DMS79 treated with DMSO at 0.1 percent for 48 hours (cell line): Measurements from ENCODE around the gene PRIMPOL.

Experiments
- DNase-seq: peaks from one replicate; lab custom pipeline; 2025; lab: John Stamatoyannopoulos, UW

Gene PRIMPOL

GRCh38 chr4:184668096-184668495 is 18.6 kb downstream of the PRIMPOL start:
- DNase-seq, result no peak

- no peak for DNase-seq
Observed at GRCh38 chr4:184668511-184669114, 19.1 kb downstream of the PRIMPOL start.

GRCh38 chr4:184669251-184669650 is 19.7 kb downstream of the PRIMPOL start:
- peak; percentile 10 for DNase-seq

- no peak for DNase-seq
Observed at GRCh38 chr4:184671101-184671500, 21.6 kb downstream of the PRIMPOL start.

GRCh38 chr4:184672741-184673140 is 23.2 kb downstream of the PRIMPOL start:
- no peak for DNase-seq

- no peak for DNase-seq
Observed at GRCh38 chr4:184674011-184674410, 24.5 kb downstream of the PRIMPOL start.

GRCh38 chr4:184675018-184675417 is 25.5 kb downstream of the PRIMPOL start:
- no peak for DNase-seq

GRCh38 chr4:184675821-184676492 is 26.4 kb downstream of the PRIMPOL start:
- no peak for DNase-seq

- DNase-seq, result no peak
Observed at GRCh38 chr4:184680698-184681097, 31.2 kb downstream of the PRIMPOL start.

- DNase-seq, result no peak
Observed at GRCh38 chr4:184681916-184682315, 32.4 kb downstream of the PRIMPOL start.

- no peak for DNase-seq
Observed at GRCh38 chr4:184684491-184685189, 35.1 kb downstream of the PRIMPOL start.

GRCh38 chr4:184688005-184688404 is 38.5 kb downstream of the PRIMPOL start:
- no peak for DNase-seq

GRCh38 chr4:184688447-184688846 is 38.9 kb downstream of the PRIMPOL start:
- no peak for DNase-seq

- no peak for DNase-seq
Observed at GRCh38 chr4:184689681-184690080, 40.1 kb downstream of the PRIMPOL start.

- DNase-seq, result no peak
Observed at GRCh38 chr4:184693056-184693455, 43.5 kb downstream of the PRIMPOL start.

GRCh38 chr4:184694412-184694956 is 44.9 kb downstream of the PRIMPOL start:
- DNase-seq, result no peak

GRCh38 chr4:184695178-184695896 is 45.8 kb downstream of the PRIMPOL start:
- no peak for DNase-seq

GRCh38 chr4:184697956-184698355 is 48.4 kb downstream of the PRIMPOL start:
- DNase-seq, result no peak

GRCh38 chr4:184699941-184700340 is 50.4 kb downstream of the PRIMPOL start:
- no peak for DNase-seq

- DNase-seq, result no peak
Observed at GRCh38 chr4:184702114-184702513, 52.6 kb downstream of the PRIMPOL start.

- DNase-seq, result no peak
Observed at GRCh38 chr4:184705692-184706091, 56.2 kb downstream of the PRIMPOL start.

GRCh38 chr4:184706453-184706852 is 56.9 kb downstream of the PRIMPOL start:
- DNase-seq, result no peak
